HCT116 (cell line): ENCODE data around the gene RAB11A.

Source experiments
- CEBPB ChIP-seq: IDR thresholded peaks from 2 replicates; pipeline ENCODE4 v1.6.1; 2012; ENCODE audit warnings: low read depth
- EZH2phosphoT487 ChIP-seq: fragments of 200-600 bp; IDR thresholded peaks from 2 replicates; pipeline ENCODE4 v1.6.1; 2018; ENCODE audit warnings: antibody characterized with exemption, borderline replicate concordance
- POLR2A ChIP-seq: IDR thresholded peaks from 2 replicates; pipeline ENCODE4 v1.7.0; 2011; ENCODE audit warnings: borderline replicate concordance; ENCODE audit not compliant: insufficient read depth, insufficient read length; ENCODE audit errors: extremely low read depth
- REST ChIP-seq: IDR thresholded peaks from 2 replicates; pipeline ENCODE4 v1.6.1; 2012; ENCODE audit warnings: low read depth
- YY1 ChIP-seq: IDR thresholded peaks from 2 replicates; pipeline ENCODE4 v1.6.1; 2011; ENCODE audit warnings: low read length, low read depth, moderate library complexity, mild to moderate bottlenecking; ENCODE audit not compliant: insufficient replicate concordance; ENCODE audit errors: extremely low read depth
- ZNF274 ChIP-seq: fragments of 200-500 bp; sonication (Bioruptor generic); IDR thresholded peaks from 2 replicates; pipeline ENCODE4 v1.6.1; 2014; ENCODE audit warnings: mild to moderate bottlenecking, low read depth, low read length, inconsistent platforms
- TF ChIP-seq, protein P1 (sequence below), 3 experiments: fragments of 200-600 bp in 1 of 3; sonication (generic) in 1 of 3; IDR thresholded peaks in 2 of 3; conservative IDR thresholded peaks in 1 of 3; 2 replicates each; pipeline ENCODE4 v1.5.1; 2012 to 2017; ENCODE audit warnings: low read depth in 2 of 3, low read length in 2 of 3, antibody characterized with exemption in 1 of 3, borderline replicate concordance in 1 of 3, control low read depth in 1 of 3, mild to moderate bottlenecking in 1 of 3, mixed read lengths in 1 of 3, mixed run types in 1 of 3, moderate library complexity in 1 of 3; ENCODE audit not compliant: insufficient read depth in 1 of 3
- TF ChIP-seq, protein P2 (sequence below): IDR thresholded peaks from 2 replicates; pipeline ENCODE4 v1.6.1; 2012

- TF ChIP-seq, protein P1, sequence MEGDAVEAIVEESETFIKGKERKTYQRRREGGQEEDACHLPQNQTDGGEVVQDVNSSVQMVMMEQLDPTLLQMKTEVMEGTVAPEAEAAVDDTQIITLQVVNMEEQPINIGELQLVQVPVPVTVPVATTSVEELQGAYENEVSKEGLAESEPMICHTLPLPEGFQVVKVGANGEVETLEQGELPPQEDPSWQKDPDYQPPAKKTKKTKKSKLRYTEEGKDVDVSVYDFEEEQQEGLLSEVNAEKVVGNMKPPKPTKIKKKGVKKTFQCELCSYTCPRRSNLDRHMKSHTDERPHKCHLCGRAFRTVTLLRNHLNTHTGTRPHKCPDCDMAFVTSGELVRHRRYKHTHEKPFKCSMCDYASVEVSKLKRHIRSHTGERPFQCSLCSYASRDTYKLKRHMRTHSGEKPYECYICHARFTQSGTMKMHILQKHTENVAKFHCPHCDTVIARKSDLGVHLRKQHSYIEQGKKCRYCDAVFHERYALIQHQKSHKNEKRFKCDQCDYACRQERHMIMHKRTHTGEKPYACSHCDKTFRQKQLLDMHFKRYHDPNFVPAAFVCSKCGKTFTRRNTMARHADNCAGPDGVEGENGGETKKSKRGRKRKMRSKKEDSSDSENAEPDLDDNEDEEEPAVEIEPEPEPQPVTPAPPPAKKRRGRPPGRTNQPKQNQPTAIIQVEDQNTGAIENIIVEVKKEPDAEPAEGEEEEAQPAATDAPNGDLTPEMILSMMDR (IDR thresholded peaks at IDR 0.05 in 2 of 3, conservative IDR thresholded peaks at IDR 0.05 in 1 of 3; ENCODE audit: borderline replicate concordance in 1 of 3, insufficient read depth in 1 of 3, low read depth in 2 of 3, low read length in 2 of 3), result no peak
- TF ChIP-seq POLR2A, result no peak
- no peak for TF ChIP-seq ZNF274
- TF ChIP-seq, protein P2, sequence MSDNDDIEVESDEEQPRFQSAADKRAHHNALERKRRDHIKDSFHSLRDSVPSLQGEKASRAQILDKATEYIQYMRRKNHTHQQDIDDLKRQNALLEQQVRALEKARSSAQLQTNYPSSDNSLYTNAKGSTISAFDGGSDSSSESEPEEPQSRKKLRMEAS, result no peak
- TF ChIP-seq EZH2phosphoT487, result no peak
- no peak for TF ChIP-seq CEBPB
- no peak for TF ChIP-seq YY1
- TF ChIP-seq REST, result no peak
Observed at GRCh38 chr15:65867244-65867643, 2.0 kb upstream of the RAB11A start.
